HepG2 (cell line): ENCODE data around the gene BAG3. TPM values are rescaled to one million over a fixed set of nuclear protein-coding genes. Genes with fewer than 3 reads are reported as not detected.

Source experiments
- BCL3 ChIP-seq: sonication (generic); formaldehyde crosslinking; IDR thresholded peaks from 2 replicates; pipeline ENCODE4 v1.5.1; 2020; ENCODE audit warnings: mild to moderate bottlenecking, missing genetic modification reagents, moderate library complexity
- CCDC6 ChIP-seq: sonication (generic); formaldehyde crosslinking; IDR thresholded peaks from 2 replicates; pipeline ENCODE4 v1.8.1; 2022; ENCODE audit warnings: mild to moderate bottlenecking, missing genetic modification reagents, moderate library complexity
- ETV5 ChIP-seq: IDR thresholded peaks from 2 replicates; pipeline ENCODE4 v1.6.1; 2018; ENCODE audit warnings: missing biosample characterization, missing genetic modification reagents, inconsistent platforms, borderline replicate concordance
- SATB2 ChIP-seq: sonication (generic); formaldehyde crosslinking; IDR thresholded peaks from 2 replicates; pipeline ENCODE4 v1.5.0; 2020; ENCODE audit warnings: missing genetic modification reagents
- TCF12 ChIP-seq, 2 experiments: fragments of 450-650 bp in 1 of 2; sonication (generic) in 1 of 2; formaldehyde crosslinking in 1 of 2; IDR thresholded peaks; 2 replicates each; pipeline versions ENCODE4 v1.6.1 to v1.8.0; 2017 to 2022; ENCODE audit warnings: antibody characterized with exemption in 1 of 2, mild to moderate bottlenecking in 1 of 2, missing genetic modification reagents in 1 of 2, moderate library complexity in 1 of 2
- TFDP1 ChIP-seq: IDR thresholded peaks from 2 replicates; pipeline ENCODE4 v1.6.1; 2016; ENCODE audit warnings: missing compliant biosample characterization, missing genetic modification reagents, borderline replicate concordance
- XRCC5 ChIP-seq: fragments of 200-400 bp; formaldehyde crosslinking; optimal IDR thresholded peaks from 2 replicates; pipeline ENCODE3; 2017; ENCODE audit warnings: mild to moderate bottlenecking, low read length
- ZNF614 ChIP-seq: IDR thresholded peaks from 2 replicates; pipeline ENCODE4 v1.6.1; 2018; ENCODE audit warnings: missing biosample characterization, missing genetic modification reagents, inconsistent platforms, borderline replicate concordance
- ZNF619 ChIP-seq: sonication (generic); formaldehyde crosslinking; IDR thresholded peaks from 2 replicates; pipeline ENCODE4 v1.4.0; 2020; ENCODE audit warnings: mild to moderate bottlenecking, missing genetic modification reagents
- ZNF678 ChIP-seq: sonication (generic); formaldehyde crosslinking; IDR thresholded peaks from 2 replicates; pipeline ENCODE4 v1.4.0; 2020; ENCODE audit warnings: mild to moderate bottlenecking, missing genetic modification reagents
- polyA plus RNA-seq, 8 experiments: library from polyadenylated mRNA; depleted of rRNA in 3 of 8; stranded (reverse) in 7 of 8; unstranded in 1 of 8; fragments of >200 nt; fragmentation: Illumina TruSeq in 4 of 8; extraction: Trizol in 4 of 8; gene quantifications; 2 replicates each; pipeline versions ENCODE4 v1.2.1 to v1.2.3, GENCODE V29; 2011 to 2016; ENCODE audit warnings: low read depth in 4 of 8, missing spikeins in 1 of 8, mixed read lengths in 1 of 8; ENCODE audit not compliant: insufficient read depth in 1 of 8
- total RNA-seq, 5 experiments: library from RNA; depleted of rRNA; stranded (reverse); fragments of >200 nt; fragmentation: Illumina TruSeq; extraction: Trizol; gene quantifications; 2 replicates each; pipeline ENCODE4 v1.2.3, GENCODE V29; 2016; ENCODE audit warnings: low read depth in 1 of 5
- TF ChIP-seq, protein P1 (sequence below): sonication (generic); formaldehyde crosslinking; IDR thresholded peaks from 2 replicates; pipeline ENCODE4 v1.8.0; 2023; ENCODE audit warnings: mild to moderate bottlenecking, missing genetic modification reagents
- TF ChIP-seq, protein P2 (sequence below): IDR thresholded peaks from 2 replicates; pipeline ENCODE4 v1.4.0; 2020; ENCODE audit warnings: mild to moderate bottlenecking, missing genetic modification reagents
- TF ChIP-seq, protein P3 (sequence below), 2 experiments: sonication (generic) in 1 of 2; formaldehyde crosslinking in 1 of 2; IDR thresholded peaks; 2 replicates each; pipeline versions ENCODE4 v1.6.1 to v1.9.0; 2014 to 2022; ENCODE audit warnings: antibody characterized with exemption in 1 of 2, borderline replicate concordance in 1 of 2, inconsistent platforms in 1 of 2, low read depth in 1 of 2, missing genetic modification reagents in 1 of 2

BAG3 gene
- total and polyA plus RNA-seq, 2 of the 13 experiments (the other 11 are each of a cell fraction or from before 2014, with no cell fraction given): 2.9 to 6.7 TPM

DNA sequence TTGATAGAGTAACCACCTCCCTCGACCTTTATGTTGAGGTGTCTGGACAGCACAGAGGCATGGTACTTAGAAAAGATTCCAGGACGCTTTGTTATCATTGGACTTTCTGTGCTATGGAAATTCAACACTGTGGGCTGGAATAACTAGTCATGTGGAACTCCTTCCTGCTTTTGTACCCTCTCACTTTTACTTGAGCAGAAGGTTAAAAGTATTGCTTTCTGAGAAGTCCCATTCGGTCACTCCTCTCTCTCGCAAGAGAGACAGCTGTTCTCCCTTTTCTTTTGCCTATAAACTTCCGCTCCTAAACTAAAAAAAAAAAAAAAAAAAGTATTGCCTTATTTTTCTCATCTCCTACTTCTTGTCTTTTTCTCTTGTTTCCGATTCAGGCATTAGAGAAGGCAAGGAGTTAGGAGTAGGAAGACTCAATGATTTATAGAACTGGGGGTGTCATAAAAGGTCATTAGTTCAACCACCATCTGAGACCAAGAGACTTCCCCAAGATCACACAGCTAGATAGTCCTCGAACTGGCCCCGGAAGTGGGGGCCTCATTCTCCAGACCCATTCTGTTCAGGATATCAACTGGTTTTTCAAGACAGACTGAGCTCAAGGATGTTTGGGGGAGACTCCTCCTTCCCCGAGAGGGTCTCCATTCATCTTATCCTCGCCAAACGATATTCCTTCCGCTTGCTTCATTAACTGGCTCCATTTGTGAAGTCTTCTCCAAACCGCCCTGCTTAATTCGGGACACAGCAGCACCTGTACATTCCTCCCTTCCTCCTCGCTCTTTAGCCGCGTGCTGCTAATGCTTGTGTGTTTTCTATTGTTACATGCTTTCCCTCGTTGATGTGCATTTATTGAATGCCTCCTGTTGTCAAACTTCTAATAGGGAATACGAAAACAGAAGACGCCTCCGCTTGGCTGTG, 73.7 kb downstream of the BAG3 start (continued):
- TF ChIP-seq, protein P1, sequence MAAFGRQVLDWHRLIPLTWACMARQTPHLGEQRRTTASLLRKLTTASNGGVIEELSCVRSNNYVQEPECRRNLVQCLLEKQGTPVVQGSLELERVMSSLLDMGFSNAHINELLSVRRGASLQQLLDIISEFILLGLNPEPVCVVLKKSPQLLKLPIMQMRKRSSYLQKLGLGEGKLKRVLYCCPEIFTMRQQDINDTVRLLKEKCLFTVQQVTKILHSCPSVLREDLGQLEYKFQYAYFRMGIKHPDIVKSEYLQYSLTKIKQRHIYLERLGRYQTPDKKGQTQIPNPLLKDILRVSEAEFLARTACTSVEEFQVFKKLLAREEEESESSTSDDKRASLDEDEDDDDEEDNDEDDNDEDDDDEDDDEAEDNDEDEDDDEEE (CRISPR knock-in tag): peak; percentile 42; the same call in 1 of the 2 replicates
- TF ChIP-seq, protein P2, sequence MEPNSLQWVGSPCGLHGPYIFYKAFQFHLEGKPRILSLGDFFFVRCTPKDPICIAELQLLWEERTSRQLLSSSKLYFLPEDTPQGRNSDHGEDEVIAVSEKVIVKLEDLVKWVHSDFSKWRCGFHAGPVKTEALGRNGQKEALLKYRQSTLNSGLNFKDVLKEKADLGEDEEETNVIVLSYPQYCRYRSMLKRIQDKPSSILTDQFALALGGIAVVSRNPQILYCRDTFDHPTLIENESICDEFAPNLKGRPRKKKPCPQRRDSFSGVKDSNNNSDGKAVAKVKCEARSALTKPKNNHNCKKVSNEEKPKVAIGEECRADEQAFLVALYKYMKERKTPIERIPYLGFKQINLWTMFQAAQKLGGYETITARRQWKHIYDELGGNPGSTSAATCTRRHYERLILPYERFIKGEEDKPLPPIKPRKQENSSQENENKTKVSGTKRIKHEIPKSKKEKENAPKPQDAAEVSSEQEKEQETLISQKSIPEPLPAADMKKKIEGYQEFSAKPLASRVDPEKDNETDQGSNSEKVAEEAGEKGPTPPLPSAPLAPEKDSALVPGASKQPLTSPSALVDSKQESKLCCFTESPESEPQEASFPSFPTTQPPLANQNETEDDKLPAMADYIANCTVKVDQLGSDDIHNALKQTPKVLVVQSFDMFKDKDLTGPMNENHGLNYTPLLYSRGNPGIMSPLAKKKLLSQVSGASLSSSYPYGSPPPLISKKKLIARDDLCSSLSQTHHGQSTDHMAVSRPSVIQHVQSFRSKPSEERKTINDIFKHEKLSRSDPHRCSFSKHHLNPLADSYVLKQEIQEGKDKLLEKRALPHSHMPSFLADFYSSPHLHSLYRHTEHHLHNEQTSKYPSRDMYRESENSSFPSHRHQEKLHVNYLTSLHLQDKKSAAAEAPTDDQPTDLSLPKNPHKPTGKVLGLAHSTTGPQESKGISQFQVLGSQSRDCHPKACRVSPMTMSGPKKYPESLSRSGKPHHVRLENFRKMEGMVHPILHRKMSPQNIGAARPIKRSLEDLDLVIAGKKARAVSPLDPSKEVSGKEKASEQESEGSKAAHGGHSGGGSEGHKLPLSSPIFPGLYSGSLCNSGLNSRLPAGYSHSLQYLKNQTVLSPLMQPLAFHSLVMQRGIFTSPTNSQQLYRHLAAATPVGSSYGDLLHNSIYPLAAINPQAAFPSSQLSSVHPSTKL (CRISPR knock-in tag): no peak
- TF ChIP-seq BCL3 (CRISPR knock-in tag): 0 out of 2 replicates have a peak, but pooled peaks have one; percentile 3
- TF ChIP-seq XRCC5: peak; percentile 9
- no peak for TF ChIP-seq ZNF614 (CRISPR knock-in tag)
- no peak for TF ChIP-seq ZNF678
- TF ChIP-seq SATB2 (CRISPR knock-in tag): 0 out of 2 replicates have a peak, but pooled peaks have one; percentile 6
- TF ChIP-seq CCDC6 (CRISPR knock-in tag): no peak
- TF ChIP-seq ETV5: peak; percentile 52; the same call in 1 of the 2 replicates
- TF ChIP-seq, protein P3, sequence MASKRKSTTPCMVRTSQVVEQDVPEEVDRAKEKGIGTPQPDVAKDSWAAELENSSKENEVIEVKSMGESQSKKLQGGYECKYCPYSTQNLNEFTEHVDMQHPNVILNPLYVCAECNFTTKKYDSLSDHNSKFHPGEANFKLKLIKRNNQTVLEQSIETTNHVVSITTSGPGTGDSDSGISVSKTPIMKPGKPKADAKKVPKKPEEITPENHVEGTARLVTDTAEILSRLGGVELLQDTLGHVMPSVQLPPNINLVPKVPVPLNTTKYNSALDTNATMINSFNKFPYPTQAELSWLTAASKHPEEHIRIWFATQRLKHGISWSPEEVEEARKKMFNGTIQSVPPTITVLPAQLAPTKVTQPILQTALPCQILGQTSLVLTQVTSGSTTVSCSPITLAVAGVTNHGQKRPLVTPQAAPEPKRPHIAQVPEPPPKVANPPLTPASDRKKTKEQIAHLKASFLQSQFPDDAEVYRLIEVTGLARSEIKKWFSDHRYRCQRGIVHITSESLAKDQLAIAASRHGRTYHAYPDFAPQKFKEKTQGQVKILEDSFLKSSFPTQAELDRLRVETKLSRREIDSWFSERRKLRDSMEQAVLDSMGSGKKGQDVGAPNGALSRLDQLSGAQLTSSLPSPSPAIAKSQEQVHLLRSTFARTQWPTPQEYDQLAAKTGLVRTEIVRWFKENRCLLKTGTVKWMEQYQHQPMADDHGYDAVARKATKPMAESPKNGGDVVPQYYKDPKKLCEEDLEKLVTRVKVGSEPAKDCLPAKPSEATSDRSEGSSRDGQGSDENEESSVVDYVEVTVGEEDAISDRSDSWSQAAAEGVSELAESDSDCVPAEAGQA (IDR thresholded peaks at IDR 0.05; ENCODE audit: low read depth): no peak
- TF ChIP-seq, protein P3 (CRISPR knock-in tag; IDR thresholded peaks at IDR 0.05; ENCODE audit: borderline replicate concordance): 0 out of 2 replicates have a peak, but pooled peaks have one; percentile 40
- no peak for TF ChIP-seq TFDP1 (CRISPR knock-in tag)
- TF ChIP-seq ZNF619 (CRISPR knock-in tag): no peak
- TF ChIP-seq TCF12 (IDR thresholded peaks at IDR 0.05): no peak
- TF ChIP-seq TCF12 (CRISPR knock-in tag; IDR thresholded peaks at IDR 0.05): no peak
